ENCODE data around the gene SYT12. TPM values are rescaled to one million over a fixed set of nuclear protein-coding genes. Genes with fewer than 3 reads are reported as not detected.
A peak's percentile ranks its signal among the peaks of the same experiment; 100 is the strongest.

SYT12 gene
- total and polyA plus RNA-seq, 9 of the 15 experiments (the other 6 are each of a cell fraction or from before 2014, with no cell fraction given) = 0.03 to 0.11 (median 0.03) TPM; not detected in 4

DNA sequence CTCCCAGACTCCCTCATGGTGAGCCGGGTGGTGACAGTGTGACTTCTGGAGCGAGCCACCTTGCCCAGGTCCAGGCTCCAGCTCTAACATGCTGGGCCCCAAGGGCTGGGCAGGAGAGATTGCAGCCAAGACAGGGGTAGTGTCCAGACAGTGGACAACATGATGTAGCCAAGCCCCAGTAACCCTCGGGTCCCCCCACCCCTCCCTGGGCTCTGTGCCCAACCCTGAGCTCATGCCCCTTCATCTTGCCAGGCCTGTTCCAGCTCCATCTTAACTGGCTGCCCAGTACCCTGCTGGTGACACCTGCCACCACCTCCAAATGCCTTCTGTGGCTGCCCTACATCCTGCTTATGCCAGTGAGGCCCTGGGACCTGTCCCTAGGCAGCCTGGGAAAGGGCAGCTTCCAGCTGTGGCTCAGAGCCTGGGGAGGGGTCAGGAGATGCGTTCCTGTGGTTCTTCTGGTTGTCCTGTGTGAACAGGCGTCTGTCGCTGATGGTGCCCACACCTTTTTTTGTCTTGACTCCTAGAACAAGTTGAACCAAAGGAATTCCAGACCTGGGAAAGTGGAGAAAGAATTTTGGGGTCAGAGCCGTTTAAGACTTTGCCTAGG, 12.5 kb upstream of the SYT12 start:
- ATAC-seq (no peak), FAIRE-seq (no peak), DNase-seq (ENCODE audit: extremely low read depth in 1 of 4, low spot score in 3 of 4) (no peak)
- intact Hi-C loops (cut with micrococcal nuclease) = no loop called here
- Histone ChIP-seq H4K20me1 (replicated peaks; ENCODE audit: control insufficient read depth, insufficient read depth, low read length) (no peaks in the 10 kb centered on the region), H3K27me3 (ENCODE audit: control insufficient read depth in 2 of 2, insufficient read depth in 2 of 2, low read length in 2 of 2) (peaks cover 0 to 5% of the 10 kb centered on the region in 2 experiments; a peak in 1 of 5 replicates), H3K36me3 (ENCODE audit: control insufficient read depth, insufficient read depth, low read length) (no peaks in the 10 kb centered on the region), H3K4me2 (ENCODE audit: insufficient read depth, low read length) (no peak overlapping the region), H3K9ac (ENCODE audit: insufficient read depth in 1 of 2, low read depth in 2 of 2, low read length in 2 of 2) (peak overlapping the region in 1 of 2 experiments; percentile 68; a peak in 1 of 4 replicates), H3K9me1 (ENCODE audit: control insufficient read depth, insufficient read depth, low read length) (no peaks in the 10 kb centered on the region), H3K9me3 (replicated peaks; ENCODE audit: control insufficient read depth, insufficient read depth, low read depth, low read length) (peaks cover 5% of the 10 kb centered on the region; the same call in 1 of the 2 replicates), H3K79me2 (ENCODE audit: control insufficient read depth, insufficient read depth, low read length) (no peaks in the 10 kb centered on the region), H3K4me1 (replicated peaks in 1 of 2; ENCODE audit: control insufficient read depth in 2 of 2, insufficient read depth in 2 of 2, low read length in 2 of 2) (peaks cover 8 to 18% of the 10 kb centered on the region in 2 experiments; a peak in 3 of 5 replicates), H3K4me3 (no peak overlapping the region), H2AFZ (ENCODE audit: low read depth, low read length) (no peak overlapping the region), H3K27ac (ENCODE audit: extremely low read depth, low read depth, low read length) (no peak overlapping the region)
- in situ Hi-C loops (cut with MboI) = no loop called here
- CTCF ChIA-PET (ENCODE audit: low intra/inter-chr PET ratio) = no interaction called here
- POLR2A ChIA-PET = interaction anchor here (1.2 kb wide), 1 partner anchor 14 kb away, joined by 3 read pairs; no protein-coding TSS in a partner anchor
- TF ChIP-seq ZFP36 (IDR thresholded peaks at IDR 0.05; ENCODE audit: low read depth, low read length, partially characterized antibody) (no peak), MECOM (CRISPR knock-in tag; IDR thresholded peaks at IDR 0.05) (no peak)
- BruUV-seq (replicated peaks) = no TSS peak
- WGBS (ENCODE audit: insufficient coverage, low coverage, missing lambda C conversion rate) = 22% methylated on average over 6 of the region's 7 CpGs

DNA sequence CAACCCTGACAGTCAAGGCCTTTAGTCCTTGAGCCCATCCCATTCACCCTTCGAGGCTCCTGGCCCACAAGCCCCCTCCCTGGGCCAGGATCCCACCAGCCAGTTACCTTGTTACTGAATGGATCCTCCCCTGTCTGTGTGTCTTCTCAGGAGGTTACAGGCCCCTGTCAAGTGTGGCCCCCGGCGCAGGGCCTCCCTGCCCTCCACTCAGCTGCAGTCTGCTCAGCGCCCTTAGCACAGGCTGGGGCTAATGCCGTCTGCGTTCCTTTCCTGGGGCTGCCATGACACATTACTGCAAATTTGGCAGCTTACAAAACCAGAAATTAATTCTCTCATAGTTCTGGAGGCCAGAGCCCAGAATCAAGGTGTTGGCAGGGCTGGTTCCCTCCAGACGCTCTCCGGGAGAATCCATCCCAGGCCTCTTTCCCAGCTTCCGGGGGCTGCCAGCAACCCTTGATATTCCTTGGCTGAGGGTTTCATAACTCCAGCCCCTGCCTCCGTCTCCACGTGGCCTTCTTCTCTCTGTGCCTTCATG, 9.4 kb upstream of the SYT12 start:
- no peak overlapping the region for H3K4me2 ChIP-seq (ENCODE audit: insufficient read depth, low read length)
- no peak for TF ChIP-seq E2F3 (CRISPR knock-in tag; IDR thresholded peaks at IDR 0.05)
- no peaks in the 10 kb centered on the region for H3K9me1 ChIP-seq (ENCODE audit: control insufficient read depth, insufficient read depth, low read length)
- 0 out of 2 replicates have a peak overlapping the region, but pooled peaks have one; percentile 9 for H2AFZ ChIP-seq (ENCODE audit: low read depth, low read length)
- H3K4me3 ChIP-seq = no peak overlapping the region
- POLR2A ChIA-PET = interaction anchor here (0.5 to 1.9 kb wide), 3 partner anchors 13 to 338 kb away, joined by 3 to 6 read pairs (median 4); no protein-coding TSS in a partner anchor
- H3K4me1 ChIP-seq (replicated peaks in 1 of 2; ENCODE audit: control insufficient read depth in 2 of 2, insufficient read depth in 2 of 2, low read length in 2 of 2) = peaks cover 0 to 9% of the 10 kb centered on the region in 2 experiments; a peak in 1 of 5 replicates
- 52% methylated on average over 10 of the region's 11 CpGs for WGBS (ENCODE audit: insufficient coverage, low coverage, missing lambda C conversion rate)
- H3K27ac ChIP-seq (ENCODE audit: extremely low read depth, low read depth, low read length) = no peak overlapping the region
- no peaks in the 10 kb centered on the region for H4K20me1 ChIP-seq (replicated peaks; ENCODE audit: control insufficient read depth, insufficient read depth, low read length)
- intact Hi-C loops (cut with micrococcal nuclease) = no loop called here
- in situ Hi-C loops (cut with MboI) = no loop called here
- FAIRE-seq = no peak
- no peaks in the 10 kb centered on the region for H3K9me3 ChIP-seq (replicated peaks; ENCODE audit: control insufficient read depth, insufficient read depth, low read depth, low read length)
- H3K9ac ChIP-seq (ENCODE audit: insufficient read depth in 1 of 2, low read depth in 2 of 2, low read length in 2 of 2) = peak overlapping the region in 1 of 2 experiments; percentile 33; a peak in 1 of 4 replicates
- BruUV-seq (replicated peaks) = no TSS peak
- H3K27me3 ChIP-seq (ENCODE audit: control insufficient read depth in 2 of 2, insufficient read depth in 2 of 2, low read length in 2 of 2) = peaks cover 0 to 5% of the 10 kb centered on the region in 2 experiments; a peak in 1 of 5 replicates
- no peak for DNase-seq (ENCODE audit: extremely low read depth in 1 of 4, low spot score in 3 of 4)
- peak; percentile 27; the same call in 2 of the 3 replicates for ATAC-seq
- H3K79me2 ChIP-seq (ENCODE audit: control insufficient read depth, insufficient read depth, low read length) = no peaks in the 10 kb centered on the region
- CTCF ChIA-PET (ENCODE audit: low intra/inter-chr PET ratio) = no interaction called here
- no peaks in the 10 kb centered on the region for H3K36me3 ChIP-seq (ENCODE audit: control insufficient read depth, insufficient read depth, low read length)

Data from K562 (cell line).